Endothelial cell of umbilical vein (primary cell): ENCODE measurements around the gene GRID1. TPM values are rescaled to one million over a fixed set of nuclear protein-coding genes. Genes with fewer than 3 reads are reported as not detected.

Source experiments
- BruUV-seq: library from RNA; stranded (reverse); fragments of 400-500 nt; replicated peaks from 2 replicates; lab custom pipeline; 2021; lab: Mats Ljungman, UMichigan
- CTCF ChIA-PET: fragments of 300-600, 350-600 bp; sonication (Branson Sonifier 250); formaldehyde crosslinking; loops from one replicate; lab custom pipeline; 2021; ENCODE audit warnings: antibody characterized with exemption, inconsistent platforms; lab: Charles Lee
- POLR2A ChIA-PET: fragments of 300-600, 350-600 bp; sonication (Branson Sonifier 250); formaldehyde crosslinking; loops from one replicate; lab custom pipeline; 2021; ENCODE audit warnings: antibody characterized with exemption, inconsistent platforms; lab: Charles Lee
- DNase-seq: peaks from one replicate; pipeline ENCODE4 v3.0.0-alpha.2; 2011; ENCODE audit warnings: low read depth, low spot score
- FAIRE-seq: peaks from 2 replicates; lab custom pipeline; 2011; peaks lifted over from hg19 to GRCh38; lab: Jason Lieb, UNC
- H2AFZ ChIP-seq: 2 replicates; pipeline ENCODE4 v1.6.0; 2012; ENCODE audit warnings: low read depth, low read length, control low read depth, inconsistent platforms
- H3K27ac ChIP-seq: 2 replicates; pipeline ENCODE4 v1.5.1; 2011; ENCODE audit warnings: low read depth, mild to moderate bottlenecking, control low read depth, low read length, moderate library complexity; ENCODE audit not compliant: insufficient read depth
- H3K27me3 ChIP-seq, 2 experiments: 2 replicates each; pipeline versions ENCODE4 v1.6.0 to v1.6.1; 2011; ENCODE audit warnings: low read length in 2 of 2, mixed read lengths in 1 of 2; ENCODE audit not compliant: control insufficient read depth in 2 of 2, insufficient read depth in 2 of 2
- H3K36me3 ChIP-seq, 2 experiments: 2 replicates in 1 of 2; 3 replicates in 1 of 2; pipeline ENCODE4 v1.5.1; 2011; ENCODE audit warnings: low read length in 2 of 2, mild to moderate bottlenecking in 1 of 2, moderate library complexity in 1 of 2; ENCODE audit not compliant: control insufficient read depth in 2 of 2, insufficient read depth in 2 of 2; ENCODE audit errors: extremely low read depth in 1 of 2
- H3K4me1 ChIP-seq: 3 replicates; pipeline ENCODE4 v1.5.1; 2011; ENCODE audit warnings: mild to moderate bottlenecking, low read length; ENCODE audit not compliant: control insufficient read depth, insufficient read depth; ENCODE audit errors: extremely low read depth
- H3K4me2 ChIP-seq: 2 replicates; pipeline ENCODE4 v1.6.1; 2011; ENCODE audit warnings: low read length, control low read depth, mixed read lengths; ENCODE audit not compliant: insufficient read depth
- H3K4me3 ChIP-seq, 3 experiments: fragments of 200-600 bp in 1 of 3; sonication (generic), shearing (Covaris generic) in 1 of 3; replicated peaks in 1 of 3; 2 replicates each; pipeline ENCODE4 v1.5.1; 2011 to 2016; ENCODE audit warnings: control low read depth in 3 of 3, low read length in 3 of 3, mild to moderate bottlenecking in 2 of 3, inconsistent platforms in 1 of 3, low read depth in 1 of 3, moderate library complexity in 1 of 3; ENCODE audit not compliant: insufficient read depth in 1 of 3
- H3K79me2 ChIP-seq: 2 replicates; pipeline ENCODE4 v1.6.0; 2012; ENCODE audit warnings: low read length, inconsistent platforms; ENCODE audit not compliant: control insufficient read depth, insufficient read depth
- H3K9ac ChIP-seq: replicated peaks from 2 replicates; pipeline ENCODE3; 2011; ENCODE audit warnings: low read length, control low read depth; ENCODE audit not compliant: insufficient read depth; ENCODE audit errors: extremely low read depth
- H3K9me1 ChIP-seq: replicated peaks from 3 replicates; pipeline ENCODE4 v1.6.0; 2011; ENCODE audit warnings: mild to moderate bottlenecking, low read length; ENCODE audit not compliant: control insufficient read depth, insufficient read depth; ENCODE audit errors: extremely low read depth
- H3K9me3 ChIP-seq: replicated peaks from 2 replicates; pipeline ENCODE4 v1.5.1; 2012; ENCODE audit warnings: low read length, inconsistent platforms; ENCODE audit not compliant: control insufficient read depth, insufficient read depth
- H4K20me1 ChIP-seq: replicated peaks from 2 replicates; pipeline ENCODE3; 2011; ENCODE audit warnings: mild to moderate bottlenecking, low read length; ENCODE audit not compliant: control insufficient read depth, insufficient read depth; ENCODE audit errors: extremely low read depth
- CTCF ChIP-seq, 2 donors: IDR thresholded peaks; 1 replicate in 1 of 2; 2 replicates in 1 of 2; pipeline ENCODE4 v1.5.1; 2011; ENCODE audit warnings: low read length in 2 of 2, mild to moderate bottlenecking in 2 of 2, moderate library complexity in 2 of 2, control low read depth in 1 of 2, inconsistent platforms in 1 of 2, low read depth in 1 of 2; ENCODE audit not compliant: insufficient read depth in 1 of 2; ENCODE audit errors: extremely low read depth in 1 of 2
- EZH2 ChIP-seq: IDR thresholded peaks from 2 replicates; pipeline ENCODE4 v1.6.1; 2012; ENCODE audit warnings: borderline replicate concordance, low read depth, mild to moderate bottlenecking, moderate library complexity, low read length, inconsistent platforms; ENCODE audit not compliant: severe bottlenecking
- FOS ChIP-seq: IDR thresholded peaks from 2 replicates; pipeline ENCODE4 v1.6.1; 2011; ENCODE audit warnings: mild to moderate bottlenecking, low read length, moderate library complexity, borderline replicate concordance; ENCODE audit not compliant: insufficient read depth
- JUN ChIP-seq: IDR thresholded peaks from 2 replicates; pipeline ENCODE4 v1.6.1; 2011; ENCODE audit warnings: borderline replicate concordance, low read depth; ENCODE audit not compliant: insufficient read length, insufficient read depth
- POLR2A ChIP-seq: IDR thresholded peaks from 2 replicates; pipeline ENCODE4 v1.6.1; 2012; ENCODE audit warnings: low read depth, mild to moderate bottlenecking, control low read depth, low read length
- POLR2AphosphoS5 ChIP-seq: IDR thresholded peaks from 2 replicates; pipeline ENCODE4 v1.6.1; 2012; ENCODE audit warnings: low read depth, mild to moderate bottlenecking, control low read depth, low read length, moderate library complexity; ENCODE audit not compliant: insufficient read depth
- dilution Hi-C: fragments of 300-500 bp; cut with MboI; formaldehyde crosslinking; loops from one replicate; pipeline ENCODE4 v1.15.0; 2019; ENCODE audit warnings: low sequenced_read_pairs; ENCODE audit not compliant: extremely low pct_ligation_motif_present
- intact Hi-C: fragments of 100-400 bp; cut with micrococcal nuclease; formaldehyde crosslinking; loops from one replicate; pipeline ENCODE4 v1.10.0; 2022
- polyA plus RNA-seq, 4 experiments: library from polyadenylated mRNA; depleted of rRNA in 3 of 4; stranded (reverse) in 3 of 4; unstranded in 1 of 4; fragments of >200 nt; gene quantifications; 2 replicates each; pipeline versions ENCODE4 v1.2.1 to v1.2.3, GENCODE V29; 2011 to 2012; ENCODE audit warnings: missing spikeins in 1 of 4
- total RNA-seq: library from RNA; stranded (reverse); gene quantifications from 2 replicates; pipeline ENCODE4 v1.2.3, GENCODE V29; 2021

GRID1 gene
- total and polyA plus RNA-seq, 2 donors (not counting 3 experiments of a cell fraction or from before 2014, with no cell fraction given): not detected

- no TSS peak for BruUV-seq
- ChIA-PET CTCF (no interaction called here), POLR2A (no interaction called here)
- Histone ChIP-seq H3K4me1 (no peaks in the 10 kb centered on the region), H4K20me1 (no peaks in the 10 kb centered on the region), H3K27me3 (no peaks in the 10 kb centered on the region), H3K4me2 (no peak overlapping the region), H3K27ac (no peak overlapping the region), H3K9me1 (no peaks in the 10 kb centered on the region), H2AFZ (no peak overlapping the region), H3K36me3 (no peaks in the 10 kb centered on the region), H3K9me3 (no peaks in the 10 kb centered on the region), H3K9ac (no peak overlapping the region), H3K4me3 (no peak overlapping the region), H3K79me2 (no peaks in the 10 kb centered on the region)
- no peak for DNase-seq
- intact Hi-C loops (no loop called here), dilution Hi-C loops (no loop called here)
- TF ChIP-seq POLR2AphosphoS5: no peak
- TF ChIP-seq EZH2: no peak
- no peak for TF ChIP-seq CTCF (IDR thresholded peaks at IDR 0.05; ENCODE audit: extremely low read depth in 1 of 2, insufficient read depth in 1 of 2, low read depth in 1 of 2, low read length in 2 of 2)
- TF ChIP-seq POLR2A: no peak
- no peak for TF ChIP-seq FOS
- TF ChIP-seq JUN: no peak
- FAIRE-seq: no peak
These were observed 187.5 kb downstream of the GRID1 start for GRCh38 chr10:86179153-86179524.
